ENCODE data around the gene KCTD13. TPM values are rescaled to one million over a fixed set of nuclear protein-coding genes. Genes with fewer than 3 reads are reported as not detected.

Gene KCTD13
- total and polyA plus RNA-seq, 10 of the 15 experiments (the other 5 are each of a cell fraction or from before 2014, with no cell fraction given), result 3.3 to 29.2 (median 12.5) TPM

GRCh38 chr16:29862884-29863668 is 63.0 kb downstream of the KCTD13 start, which contains the start of gene CDIPT (continued):
- TF ChIP-seq HDGF (IDR thresholded peaks at IDR 0.05), result peak; percentile 49; the same call in 1 of the 2 replicates

- TSS peak; percentile 88 for BruUV-seq (replicated peaks)
- intact Hi-C loops (cut with micrococcal nuclease; ENCODE audit: unreplicated experiment), result loop anchor here (5.0 to 10.0 kb wide), 2 partner anchors 40 to 62 kb away; partner anchors contain the start of genes KCTD13 and MVP
Observed at GRCh38 chr16:29862383-29862883, 63.6 kb downstream of the KCTD13 start.

More at GRCh38 chr16:29862383-29862883, 63.6 kb downstream of the KCTD13 start:
- Histone ChIP-seq H3K4me2 (ENCODE audit: control insufficient read depth, insufficient read depth) (peak overlapping the region; percentile 48), H3K4me3 (peak overlapping the region; percentile 92), H3K36me3 (ENCODE audit: control insufficient read depth in 2 of 2, insufficient read depth in 2 of 2, low read length in 1 of 2) (peaks cover 0 to 3% of the 10 kb centered on the region in 2 experiments; a peak in 2 of 4 replicates), H3K9ac (ENCODE audit: control insufficient read depth, insufficient read depth, low read length) (peak overlapping the region; percentile 77), H2AFZ (ENCODE audit: control insufficient read depth, low read depth, low read length) (peak overlapping the region; percentile 100), H3K9me3 (replicated peaks; ENCODE audit: control insufficient read depth, insufficient read depth, low read length) (no peaks in the 10 kb centered on the region), H3K79me2 (ENCODE audit: control insufficient read depth, insufficient read depth, low read length) (peaks cover 7% of the 10 kb centered on the region), H3K27me3 (replicated peaks in 1 of 2; ENCODE audit: control insufficient read depth in 2 of 2, insufficient read depth in 2 of 2, low read length in 1 of 2) (0 out of 4 replicates have a peak, but pooled peaks cover 0 to 1% of the 10 kb centered on the region in 2 experiments), H3K27ac (ENCODE audit: control insufficient read depth, insufficient read depth) (peak overlapping the region; percentile 95; the same call in 1 of the 2 replicates), H3K4me1 (ENCODE audit: control insufficient read depth, insufficient read depth, low read length) (peaks cover 4% of the 10 kb centered on the region), H4K20me1 (ENCODE audit: control insufficient read depth, insufficient read depth) (no peaks in the 10 kb centered on the region)
- ChIA-PET POLR2A (interaction anchor here (1.5 kb wide), 1 partner anchor 42 kb away, joined by 6 read pairs; the partner anchor contains the start of gene MVP), RAD21 (ENCODE audit: unreplicated experiment) (no interaction called here), CTCF (interaction anchor here (0.6 to 1.5 kb wide), 2 partner anchors 15 to 164 kb away, joined by 3 to 6 read pairs; no protein-coding TSS in a partner anchor), SMC1A (ENCODE audit: uncharacterized antibody, unreplicated experiment) (interaction anchor here (0.6 to 1.2 kb wide), 2 partner anchors 44 to 46 kb away, joined by 3 read pairs; no protein-coding TSS in a partner anchor)
- TF ChIP-seq PKNOX1 (IDR thresholded peaks at IDR 0.05) (0 out of 2 replicates have a peak, but pooled peaks have one; percentile 6), LARP7 (IDR thresholded peaks at IDR 0.05) (0 out of 2 replicates have a peak, but pooled peaks have one; percentile 62), CTCF (IDR thresholded peaks at IDR 0.05 in 2 of 3, conservative IDR thresholded peaks at IDR 0.05 in 1 of 3; ENCODE audit: control insufficient read depth in 2 of 3, extremely low read depth in 1 of 3, insufficient read depth in 1 of 3, low read depth in 3 of 3, low read length in 3 of 3) (peak in 1 of 3 experiments; percentile 32; a peak in 1 of 6 replicates), CHD2 (IDR thresholded peaks at IDR 0.05; ENCODE audit: borderline replicate concordance, low read depth, low read length) (no peak), YY1 (IDR thresholded peaks at IDR 0.05; ENCODE audit: low read depth, low read length) (0 out of 2 replicates have a peak, but pooled peaks have one; percentile 13)
- DNase-seq (ENCODE audit: low read depth, low spot score) (no peak), FAIRE-seq (no peak), ATAC-seq (peak; percentile 24)
- under 1% methylated on average over 27 of the region's 27 CpGs for WGBS (ENCODE audit: insufficient coverage, insufficient replicate concordance, low lambda C conversion rate, missing lambda C conversion rate)
- in situ Hi-C loops (cut with MboI), result no loop called here

Measured in GM12878 (cell line).